NT2/D1 (cell line): ENCODE results near the gene TUB.

Experiments
- SUZ12 ChIP-seq: IDR thresholded peaks from 2 replicates; pipeline ENCODE4 v1.6.1; 2011; ENCODE audit not compliant: insufficient read length, insufficient read depth; ENCODE audit errors: extremely low read depth
- YY1 ChIP-seq: IDR thresholded peaks from 2 replicates; pipeline ENCODE4 v1.6.1; 2011; ENCODE audit not compliant: insufficient read length, insufficient read depth
- ZNF274 ChIP-seq: IDR thresholded peaks from 2 replicates; pipeline ENCODE4 v1.6.1; 2011; ENCODE audit warnings: mild to moderate bottlenecking, low read depth, low read length

DNA sequence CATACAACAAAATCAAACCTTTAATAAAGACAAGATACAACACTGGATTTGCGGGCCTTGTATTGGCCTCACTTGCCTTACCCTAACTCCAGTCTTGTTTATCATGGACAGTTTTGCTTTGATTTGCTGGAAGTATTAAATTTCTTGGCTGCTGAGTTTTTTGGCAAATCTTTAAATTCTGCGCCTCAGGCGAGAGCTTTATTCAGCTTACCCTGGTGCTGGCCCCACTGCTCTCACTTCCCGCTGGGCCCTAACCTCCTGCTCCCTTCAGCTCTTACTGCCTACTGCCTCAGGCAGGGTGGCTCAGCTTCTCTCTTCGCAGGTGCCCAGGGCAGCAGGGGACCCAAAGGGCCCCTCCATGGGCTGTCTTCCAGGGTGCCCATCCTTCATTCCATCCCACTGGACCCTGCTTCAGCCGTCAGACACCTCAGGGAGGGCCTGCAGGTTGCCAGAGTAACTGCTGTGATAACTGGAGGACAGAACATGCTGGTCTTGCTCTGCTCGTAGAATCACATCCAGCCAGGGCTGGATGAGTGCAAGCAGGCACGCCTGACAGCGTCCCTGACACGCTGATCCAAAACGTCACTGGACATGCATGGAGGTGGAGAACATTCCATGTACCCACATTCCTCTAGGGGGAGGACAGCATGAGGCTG is 45.7 kb upstream of the TUB start:
- TF ChIP-seq YY1 (no peak), SUZ12 (no peak), ZNF274 (no peak)
